ENCODE results near the gene NTRK2.

DNA sequence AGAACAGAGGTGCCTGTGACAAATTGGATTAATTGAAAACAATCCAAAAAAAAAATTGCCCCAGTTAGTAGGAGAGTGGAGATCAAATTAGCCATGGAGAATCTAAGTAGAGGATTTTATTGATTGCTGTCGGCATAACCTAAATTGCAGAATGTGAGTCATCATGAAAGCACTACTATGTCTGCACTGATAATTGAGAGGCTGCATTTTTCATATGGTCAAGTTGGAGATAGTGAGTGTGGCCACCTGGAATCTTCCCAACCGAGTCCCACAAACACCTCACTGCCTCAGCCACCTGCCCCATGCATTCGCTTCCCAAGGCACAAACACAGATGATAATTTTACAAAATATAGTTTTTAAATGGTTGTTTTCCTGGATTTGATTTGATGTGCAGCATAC is 123.7 kb downstream of the NTRK2 start:
- TF ChIP-seq, protein P1, sequence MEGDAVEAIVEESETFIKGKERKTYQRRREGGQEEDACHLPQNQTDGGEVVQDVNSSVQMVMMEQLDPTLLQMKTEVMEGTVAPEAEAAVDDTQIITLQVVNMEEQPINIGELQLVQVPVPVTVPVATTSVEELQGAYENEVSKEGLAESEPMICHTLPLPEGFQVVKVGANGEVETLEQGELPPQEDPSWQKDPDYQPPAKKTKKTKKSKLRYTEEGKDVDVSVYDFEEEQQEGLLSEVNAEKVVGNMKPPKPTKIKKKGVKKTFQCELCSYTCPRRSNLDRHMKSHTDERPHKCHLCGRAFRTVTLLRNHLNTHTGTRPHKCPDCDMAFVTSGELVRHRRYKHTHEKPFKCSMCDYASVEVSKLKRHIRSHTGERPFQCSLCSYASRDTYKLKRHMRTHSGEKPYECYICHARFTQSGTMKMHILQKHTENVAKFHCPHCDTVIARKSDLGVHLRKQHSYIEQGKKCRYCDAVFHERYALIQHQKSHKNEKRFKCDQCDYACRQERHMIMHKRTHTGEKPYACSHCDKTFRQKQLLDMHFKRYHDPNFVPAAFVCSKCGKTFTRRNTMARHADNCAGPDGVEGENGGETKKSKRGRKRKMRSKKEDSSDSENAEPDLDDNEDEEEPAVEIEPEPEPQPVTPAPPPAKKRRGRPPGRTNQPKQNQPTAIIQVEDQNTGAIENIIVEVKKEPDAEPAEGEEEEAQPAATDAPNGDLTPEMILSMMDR (conservative IDR thresholded peaks at IDR 0.05), result no peak
- no peak for TF ChIP-seq EZH2 (IDR thresholded peaks at IDR 0.05; ENCODE audit: low read depth)
